HepG2 (cell line): Measurements from ENCODE around the gene TLCD1. TPM values are rescaled to one million over a fixed set of nuclear protein-coding genes. Genes with fewer than 3 reads are reported as not detected.

Experiments
- CREB1 ChIP-seq, 2 experiments: fragments of 450-650 bp in 1 of 2; IDR thresholded peaks; 2 replicates each; pipeline ENCODE4 v1.6.1; 2016 to 2017; ENCODE audit warnings: control low read depth in 1 of 2, mild to moderate bottlenecking in 1 of 2, missing compliant biosample characterization in 1 of 2, missing genetic modification characterization in 1 of 2
- FOXJ3 ChIP-seq: sonication (generic); formaldehyde crosslinking; IDR thresholded peaks from 2 replicates; pipeline ENCODE4 v1.4.0; 2020; ENCODE audit warnings: missing genetic modification reagents, mild to moderate bottlenecking, borderline replicate concordance
- FOXP1 ChIP-seq, 2 experiments: fragments of 450-650 bp in 1 of 2; IDR thresholded peaks; 2 replicates each; pipeline ENCODE4 v1.6.1; 2017 to 2018; ENCODE audit warnings: antibody characterized with exemption in 1 of 2
- HBP1 ChIP-seq: IDR thresholded peaks from 2 replicates; pipeline ENCODE4 v1.6.1; 2016; ENCODE audit warnings: low read depth, control low read depth
- MEIS1 ChIP-seq: sonication (generic); formaldehyde crosslinking; IDR thresholded peaks from 2 replicates; pipeline ENCODE4 v1.9.0; 2021; ENCODE audit warnings: mild to moderate bottlenecking, missing genetic modification reagents, moderate library complexity, borderline replicate concordance
- NFYB ChIP-seq: sonication (generic); formaldehyde crosslinking; IDR thresholded peaks from 2 replicates; pipeline ENCODE4 v1.4.0; 2020; ENCODE audit warnings: missing genetic modification reagents
- POLR2A ChIP-seq, 2 experiments: IDR thresholded peaks; 2 replicates each; pipeline ENCODE4 v1.6.1; 2011; ENCODE audit warnings: low read depth in 2 of 2, low read length in 2 of 2, mild to moderate bottlenecking in 1 of 2, moderate library complexity in 1 of 2; ENCODE audit not compliant: insufficient read depth in 1 of 2
- SIN3A ChIP-seq: IDR thresholded peaks from 2 replicates; pipeline ENCODE4 v1.6.1; 2011; ENCODE audit warnings: low read depth, mild to moderate bottlenecking, control low read depth, low read length, borderline replicate concordance
- SP1 ChIP-seq, 2 experiments: fragments of 450-650 bp in 1 of 2; sonication (generic) in 1 of 2; formaldehyde crosslinking in 1 of 2; IDR thresholded peaks; 2 replicates each; pipeline versions ENCODE4 v1.4.0 to v1.6.1; 2016 to 2020; ENCODE audit warnings: missing genetic modification reagents in 1 of 2
- SYNCRIP ChIP-seq: fragments of 200-400 bp; formaldehyde crosslinking; IDR thresholded peaks from 2 replicates; pipeline ENCODE4 v1.6.1; 2018; ENCODE audit warnings: mild to moderate bottlenecking, low read depth, low read length; ENCODE audit not compliant: insufficient read depth
- THRA ChIP-seq: sonication (generic); formaldehyde crosslinking; IDR thresholded peaks from 2 replicates; pipeline ENCODE4 v1.4.0; 2020; ENCODE audit warnings: missing genetic modification reagents, borderline replicate concordance
- ZFP90 ChIP-seq: sonication (generic); formaldehyde crosslinking; IDR thresholded peaks from 2 replicates; pipeline ENCODE4 v1.8.0; 2022; ENCODE audit warnings: missing genetic modification reagents, mild to moderate bottlenecking, inconsistent platforms, borderline replicate concordance
- ZNF280B ChIP-seq: sonication (generic); formaldehyde crosslinking; IDR thresholded peaks from 2 replicates; pipeline ENCODE4 v1.5.0; 2020; ENCODE audit warnings: missing genetic modification reagents, mild to moderate bottlenecking, borderline replicate concordance
- ZSCAN9 ChIP-seq: IDR thresholded peaks from 2 replicates; pipeline ENCODE4 v1.6.1; 2016; ENCODE audit warnings: borderline replicate concordance
- ZXDC ChIP-seq: sonication (generic); formaldehyde crosslinking; IDR thresholded peaks from 2 replicates; pipeline ENCODE4 v1.5.0; 2020; ENCODE audit warnings: mild to moderate bottlenecking, missing genetic modification reagents
- polyA plus RNA-seq, 8 experiments: library from polyadenylated mRNA; depleted of rRNA in 3 of 8; stranded (reverse) in 7 of 8; unstranded in 1 of 8; fragments of >200 nt; fragmentation: Illumina TruSeq in 4 of 8; extraction: Trizol in 4 of 8; gene quantifications; 2 replicates each; pipeline versions ENCODE4 v1.2.1 to v1.2.3, GENCODE V29; 2011 to 2016; ENCODE audit warnings: low read depth in 4 of 8, missing spikeins in 1 of 8, mixed read lengths in 1 of 8; ENCODE audit not compliant: insufficient read depth in 1 of 8
- total RNA-seq, 5 experiments: library from RNA; depleted of rRNA; stranded (reverse); fragments of >200 nt; fragmentation: Illumina TruSeq; extraction: Trizol; gene quantifications; 2 replicates each; pipeline ENCODE4 v1.2.3, GENCODE V29; 2016; ENCODE audit warnings: low read depth in 1 of 5

The TLCD1 gene
- total and polyA plus RNA-seq, 2 of the 13 experiments (the other 11 are each of a cell fraction or from before 2014, with no cell fraction given) = 14.9 to 19.6 TPM

- no peak for TF ChIP-seq HBP1
- no peak; the same call in 1 of the 2 replicates for TF ChIP-seq ZNF280B (CRISPR knock-in tag)
- peak; percentile 80 to 88 for TF ChIP-seq POLR2A (IDR thresholded peaks at IDR 0.05; ENCODE audit: insufficient read depth in 1 of 2, low read depth in 2 of 2, low read length in 2 of 2)
- no peak for TF ChIP-seq NFYB (CRISPR knock-in tag)
- peak; percentile 48; the same call in 1 of the 2 replicates for TF ChIP-seq MEIS1 (CRISPR knock-in tag)
- TF ChIP-seq SP1 (IDR thresholded peaks at IDR 0.05) = no peak
- no peak; the same call in 1 of the 2 replicates for TF ChIP-seq SP1 (CRISPR knock-in tag; IDR thresholded peaks at IDR 0.05)
- TF ChIP-seq THRA (CRISPR knock-in tag) = 0 out of 2 replicates have a peak, but pooled peaks have one; percentile 26
- 0 out of 2 replicates have a peak, but pooled peaks have one; percentile 74 for TF ChIP-seq SIN3A
- TF ChIP-seq ZXDC = peak; percentile 69; the same call in 1 of the 2 replicates
- no peak for TF ChIP-seq SYNCRIP
- no peak for TF ChIP-seq FOXJ3 (CRISPR knock-in tag)
- no peak for TF ChIP-seq CREB1 (IDR thresholded peaks at IDR 0.05)
- no peak for TF ChIP-seq CREB1 (CRISPR knock-in tag; IDR thresholded peaks at IDR 0.05)
- no peak for TF ChIP-seq FOXP1 (IDR thresholded peaks at IDR 0.05)
- TF ChIP-seq FOXP1 (CRISPR knock-in tag; IDR thresholded peaks at IDR 0.05) = peak; percentile 27; the same call in 1 of the 2 replicates
- no peak for TF ChIP-seq ZSCAN9 (CRISPR knock-in tag)
- no peak; the same call in 1 of the 2 replicates for TF ChIP-seq ZFP90
These were observed 19.1 kb upstream of the TLCD1 start (continued) for GRCh38 chr17:28744972-28745785.
